ENCODE data around the gene RPS10.
A peak's percentile ranks its signal among the peaks of the same experiment; 100 is the strongest.

The RPS10 gene

GRCh38 chr6:34425498-34426410, at the start of gene RPS10:
Gene RPS10, minus strand, starts transcription at chr6:34426069. Its CDS starts 848 bp downstream, at chr6:34425221.
- DNase-seq = peak; percentile 86 to 93

GRCh38 chr6:34475238-34475682, 49.4 kb upstream of the RPS10 start:
- no peak for DNase-seq

- no peak for DNase-seq
These were observed 48.9 kb upstream of the RPS10 start for GRCh38 chr6:34474754-34475153.

GRCh38 chr6:34473967-34474366, 48.1 kb upstream of the RPS10 start:
- no peak for DNase-seq

GRCh38 chr6:34472425-34472824, 46.6 kb upstream of the RPS10 start:
- no peak for DNase-seq

- DNase-seq = no peak
These were observed 43.6 kb upstream of the RPS10 start for GRCh38 chr6:34469499-34469898.

GRCh38 chr6:34468378-34468892, 42.6 kb upstream of the RPS10 start:
- no peak for DNase-seq

- no peak for DNase-seq
These were observed 40.6 kb upstream of the RPS10 start for GRCh38 chr6:34466242-34467185.

- peak; percentile 38 to 57 for DNase-seq
These were observed 39.8 kb upstream of the RPS10 start, which contains the start of gene PACSIN1 for GRCh38 chr6:34465531-34466241. Gene PACSIN1, plus strand, starts transcription at chr6:34466076. Its CDS starts 60,230 bp downstream, at chr6:34526306.

GRCh38 chr6:34463849-34464248, 38.0 kb upstream of the RPS10 start:
- DNase-seq = no peak

- DNase-seq = no peak
These were observed 37.4 kb upstream of the RPS10 start for GRCh38 chr6:34463299-34463698.

GRCh38 chr6:34462551-34462971, 36.7 kb upstream of the RPS10 start:
- DNase-seq = peak; percentile 69 to 73

- DNase-seq = no peak
These were observed 36.1 kb upstream of the RPS10 start for GRCh38 chr6:34462010-34462409.

- peak in 1 of 2 experiments; percentile 65 for DNase-seq
These were observed 35.1 kb upstream of the RPS10 start for GRCh38 chr6:34460796-34461507.

- DNase-seq = peak in 1 of 2 experiments; percentile 45
These were observed 34.2 kb upstream of the RPS10 start for GRCh38 chr6:34459899-34460593.

- DNase-seq = no peak
These were observed 32.2 kb upstream of the RPS10 start for GRCh38 chr6:34457742-34458735.

GRCh38 chr6:34457382-34457741, 31.5 kb upstream of the RPS10 start:
- DNase-seq = no peak

- DNase-seq = peak in 1 of 2 experiments; percentile 24
These were observed 30.0 kb upstream of the RPS10 start for GRCh38 chr6:34455831-34456230.

- DNase-seq = no peak
These were observed 25.3 kb upstream of the RPS10 start for GRCh38 chr6:34451192-34451591.

- no peak for DNase-seq
These were observed 22.0 kb upstream of the RPS10 start for GRCh38 chr6:34447910-34448309.
